GM21737 (cell line): ENCODE results near the gene PGAP3.
A peak's percentile ranks its signal among the peaks of the same experiment; 100 is the strongest.
"Not testable (repeated sequence)": the region's sequence is repeated elsewhere in the genome, so short reads cannot be mapped to it uniquely, and the experiment has no call there.

Experiments used
- ATAC-seq: cut with Tn5 transposase; IDR thresholded peaks from one replicate; pipeline ENCODE4 v1.9.1; 2021; ENCODE audit warnings: mild to moderate bottlenecking, moderate library complexity; ENCODE audit not compliant: unreplicated experiment

PGAP3 gene, protein sequence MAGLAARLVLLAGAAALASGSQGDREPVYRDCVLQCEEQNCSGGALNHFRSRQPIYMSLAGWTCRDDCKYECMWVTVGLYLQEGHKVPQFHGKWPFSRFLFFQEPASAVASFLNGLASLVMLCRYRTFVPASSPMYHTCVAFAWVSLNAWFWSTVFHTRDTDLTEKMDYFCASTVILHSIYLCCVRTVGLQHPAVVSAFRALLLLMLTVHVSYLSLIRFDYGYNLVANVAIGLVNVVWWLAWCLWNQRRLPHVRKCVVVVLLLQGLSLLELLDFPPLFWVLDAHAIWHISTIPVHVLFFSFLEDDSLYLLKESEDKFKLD

GRCh38 chr17:39687546-39688474, at the start of gene PGAP3:
PGAP3 (minus strand) TSS chr17:39688057; CDS start chr17:39688014, 43 bp downstream.
- peak; percentile 76 for ATAC-seq

GRCh38 chr17:39737206-39737759, 49.4 kb upstream of the PGAP3 start:
- ATAC-seq, result no peak

- no peak for ATAC-seq
Measured at GRCh38 chr17:39736319-39737165, 48.7 kb upstream of the PGAP3 start.

- no peak for ATAC-seq
Measured at GRCh38 chr17:39735882-39736281, 48.0 kb upstream of the PGAP3 start.

DNA sequence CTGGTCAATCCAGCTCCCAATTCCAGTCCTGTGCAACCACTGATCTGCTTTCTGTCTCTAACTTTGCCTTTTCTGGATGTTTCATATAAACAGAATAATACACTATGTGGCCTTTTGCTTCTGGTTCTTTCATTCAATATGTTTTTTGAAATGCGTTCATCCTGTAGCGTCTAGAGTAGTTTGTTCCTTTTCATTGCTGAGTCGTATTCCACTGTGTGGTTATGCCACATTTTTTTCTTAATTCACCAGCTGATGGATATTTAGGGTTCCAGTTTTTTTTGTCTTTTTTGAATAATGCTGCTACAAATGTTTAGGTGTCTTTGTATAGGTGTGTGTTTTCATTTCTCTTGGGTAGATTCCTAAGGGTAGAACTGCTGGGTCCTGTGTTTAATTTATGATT, 44.7 kb upstream of the PGAP3 start:
- ATAC-seq, result no peak

DNA sequence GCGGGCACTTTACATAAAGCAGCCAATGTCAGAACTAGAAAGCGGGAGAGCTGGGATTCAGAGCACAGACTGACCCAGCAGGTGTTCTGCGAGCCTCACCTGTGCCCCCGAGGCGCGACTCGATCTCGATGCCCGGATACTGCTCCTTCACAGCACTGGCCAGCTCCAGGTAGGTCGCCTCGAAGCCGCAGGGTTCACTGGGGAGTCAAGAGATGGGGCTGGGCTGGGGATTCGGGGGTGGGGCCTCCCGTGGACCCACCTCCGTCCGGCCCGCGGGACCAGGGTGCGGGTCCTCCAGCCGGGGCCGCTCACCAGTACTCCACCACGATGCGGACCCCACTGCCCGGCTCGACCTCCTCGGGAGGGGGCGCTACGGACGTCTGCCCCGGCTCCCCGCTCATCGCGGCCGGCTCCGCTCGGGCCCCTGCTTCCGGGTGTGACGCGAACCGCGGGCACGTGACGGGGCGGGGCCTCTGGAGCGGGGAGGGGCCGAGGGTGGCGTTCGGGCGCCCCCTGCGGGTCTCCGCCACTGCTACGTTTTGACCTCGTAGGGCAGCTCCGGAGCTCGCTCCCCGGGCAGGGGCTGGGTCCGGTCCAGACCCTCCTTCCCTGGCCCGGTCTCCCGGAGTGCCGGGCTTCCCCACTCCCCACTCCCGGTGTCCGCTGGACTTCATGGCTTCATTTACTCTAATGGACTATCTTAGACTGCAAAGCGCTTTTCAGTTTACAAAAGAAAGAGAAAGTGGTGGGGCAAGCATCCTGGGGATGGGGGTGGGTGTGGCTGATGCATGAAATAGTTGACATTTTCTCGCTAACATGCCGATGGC, 42.5 kb upstream of the PGAP3 start, which contains the start of gene MIEN1:
TSS of gene MIEN1 (minus strand) at position 438 of the 827 bp plus-strand sequence. CDS start at position 401, 37 bp downstream.
- peak; percentile 92 for ATAC-seq

DNA sequence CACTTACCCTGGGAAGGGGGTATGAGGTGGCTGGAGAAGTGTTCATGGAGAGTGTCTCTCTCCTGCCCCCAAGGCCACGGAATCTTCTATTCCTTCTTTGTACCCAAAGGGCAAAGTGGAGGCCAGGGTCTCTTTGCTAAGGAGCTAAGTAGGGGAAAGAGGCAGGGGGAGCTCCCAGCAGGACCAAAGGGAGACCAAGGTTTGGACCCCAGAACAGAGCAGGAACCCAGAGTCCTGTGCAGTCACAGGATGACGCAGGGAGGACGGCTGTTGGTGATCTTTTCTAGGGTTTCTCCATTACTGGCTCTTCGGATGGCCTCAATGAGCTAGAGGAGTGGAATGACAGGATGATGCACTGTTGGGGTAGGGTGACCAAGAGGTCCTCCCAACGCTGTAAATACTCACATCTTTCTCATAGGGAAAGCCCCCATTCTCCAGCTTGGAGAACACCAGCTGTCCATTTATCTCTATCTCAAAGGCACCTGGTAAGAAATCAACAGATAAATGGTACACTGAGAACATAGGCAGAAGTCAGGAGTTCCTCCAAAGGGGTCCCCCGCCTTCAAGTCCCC, 41.5 kb upstream of the PGAP3 start:
- ATAC-seq, result no peak

DNA sequence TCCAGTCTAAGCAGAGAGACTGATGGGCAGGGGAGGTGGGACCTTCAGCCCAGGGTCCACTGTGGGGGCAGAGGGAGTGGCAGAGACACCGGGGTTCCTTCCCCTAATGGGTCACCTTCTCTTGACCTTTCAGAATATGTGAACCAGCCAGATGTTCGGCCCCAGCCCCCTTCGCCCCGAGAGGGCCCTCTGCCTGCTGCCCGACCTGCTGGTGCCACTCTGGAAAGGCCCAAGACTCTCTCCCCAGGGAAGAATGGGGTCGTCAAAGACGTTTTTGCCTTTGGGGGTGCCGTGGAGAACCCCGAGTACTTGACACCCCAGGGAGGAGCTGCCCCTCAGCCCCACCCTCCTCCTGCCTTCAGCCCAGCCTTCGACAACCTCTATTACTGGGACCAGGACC, 39.7 kb upstream of the PGAP3 start:
- ATAC-seq, result no peak

DNA sequence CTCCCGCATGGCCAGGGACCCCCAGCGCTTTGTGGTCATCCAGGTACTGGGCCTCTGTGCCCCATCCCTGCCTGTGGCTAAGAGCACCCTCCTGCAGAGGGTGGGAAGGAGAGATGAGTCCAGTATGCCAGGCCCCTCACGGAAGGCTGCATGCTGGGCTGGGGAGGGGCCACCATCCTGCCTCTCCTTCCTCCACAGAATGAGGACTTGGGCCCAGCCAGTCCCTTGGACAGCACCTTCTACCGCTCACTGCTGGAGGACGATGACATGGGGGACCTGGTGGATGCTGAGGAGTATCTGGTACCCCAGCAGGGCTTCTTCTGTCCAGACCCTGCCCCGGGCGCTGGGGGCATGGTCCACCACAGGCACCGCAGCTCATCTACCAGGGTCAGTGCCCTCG, 38.8 kb upstream of the PGAP3 start:
- ATAC-seq, result no peak

- not testable (repeated sequence) for ATAC-seq
Measured at GRCh38 chr17:39725923-39726322, 38.1 kb upstream of the PGAP3 start.

DNA sequence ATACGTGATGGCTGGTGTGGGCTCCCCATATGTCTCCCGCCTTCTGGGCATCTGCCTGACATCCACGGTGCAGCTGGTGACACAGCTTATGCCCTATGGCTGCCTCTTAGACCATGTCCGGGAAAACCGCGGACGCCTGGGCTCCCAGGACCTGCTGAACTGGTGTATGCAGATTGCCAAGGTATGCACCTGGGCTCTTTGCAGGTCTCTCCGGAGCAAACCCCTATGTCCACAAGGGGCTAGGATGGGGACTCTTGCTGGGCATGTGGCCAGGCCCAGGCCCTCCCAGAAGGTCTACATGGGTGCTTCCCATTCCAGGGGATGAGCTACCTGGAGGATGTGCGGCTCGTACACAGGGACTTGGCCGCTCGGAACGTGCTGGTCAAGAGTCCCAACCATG, 36.9 kb upstream of the PGAP3 start:
- no peak for ATAC-seq

GRCh38 chr17:39722965-39723848, 35.4 kb upstream of the PGAP3 start:
- ATAC-seq, result no peak

DNA sequence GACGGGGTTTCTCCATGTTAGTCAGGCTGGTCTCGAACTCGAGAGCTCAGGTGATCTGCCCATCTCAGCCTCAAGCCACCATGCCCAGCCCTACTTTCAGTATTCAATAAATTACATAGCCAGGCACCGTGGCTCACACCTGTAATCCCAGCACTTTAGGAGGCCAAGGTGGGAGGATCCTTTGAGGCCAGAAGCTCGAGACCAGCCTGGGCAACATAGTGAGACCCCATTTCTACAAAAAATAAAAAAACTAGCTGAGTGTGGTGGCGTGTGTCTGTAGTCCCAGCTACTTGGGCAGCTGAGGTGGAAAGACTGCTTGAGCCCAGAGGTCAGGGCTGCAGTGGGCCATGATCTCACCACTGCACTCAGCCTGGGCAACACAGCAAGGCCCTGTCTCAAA, 34.2 kb upstream of the PGAP3 start:
- ATAC-seq, result no peak

DNA sequence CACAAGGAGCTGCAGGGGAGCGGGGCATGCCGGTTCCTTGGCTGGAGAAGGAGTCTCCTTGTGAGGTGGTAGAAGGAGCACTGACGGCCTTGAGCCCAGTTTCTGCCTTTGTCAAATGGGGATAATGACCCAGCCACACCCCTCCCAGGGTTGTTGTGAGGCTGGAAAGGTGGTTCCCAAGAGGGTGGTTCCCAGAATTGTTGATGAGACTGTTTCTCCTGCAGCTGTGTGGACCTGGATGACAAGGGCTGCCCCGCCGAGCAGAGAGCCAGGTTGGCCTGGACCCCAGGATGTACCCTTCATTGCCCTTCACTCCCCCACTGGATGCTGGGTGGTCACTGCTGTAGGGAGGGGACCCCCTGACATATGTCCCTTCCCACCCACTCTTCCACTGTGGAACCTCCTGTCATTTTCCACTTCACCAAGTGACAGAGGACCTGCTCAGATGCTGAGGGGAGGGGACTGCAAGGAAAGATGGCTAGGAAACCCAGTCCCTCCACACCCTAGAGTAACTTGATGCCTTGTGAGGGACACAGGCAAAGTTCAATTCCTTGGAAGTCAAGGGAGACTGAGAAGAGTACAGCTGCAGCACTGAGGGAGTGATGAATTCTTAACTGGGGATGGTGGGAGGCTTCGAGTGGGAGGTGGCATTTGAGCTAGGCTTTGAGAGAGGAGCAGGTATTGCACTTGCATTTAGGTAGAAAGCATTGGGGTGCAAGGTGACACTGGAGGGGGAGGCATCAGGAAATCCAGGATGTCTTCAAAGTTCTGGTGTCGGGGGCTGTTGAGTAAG, 31.9 kb upstream of the PGAP3 start:
- no peak for ATAC-seq

DNA sequence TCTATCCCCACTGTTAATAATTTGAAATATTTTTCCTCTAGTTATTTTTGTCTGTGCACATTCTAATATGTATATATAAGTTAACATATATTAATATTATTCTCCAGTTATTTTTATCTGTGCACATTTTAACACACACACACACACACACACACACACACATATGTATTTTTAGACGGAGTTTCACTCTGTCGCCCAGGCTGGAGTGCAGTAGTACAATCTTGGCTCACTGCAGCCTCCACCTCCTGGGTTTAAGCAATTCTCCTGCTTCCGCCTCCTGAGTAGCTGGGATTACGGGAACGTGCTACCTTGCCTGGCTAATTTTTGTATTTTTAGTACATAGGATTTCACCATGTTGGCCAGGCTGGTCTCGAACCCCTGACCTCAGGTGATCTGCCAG, 29.8 kb upstream of the PGAP3 start:
- no peak for ATAC-seq

DNA sequence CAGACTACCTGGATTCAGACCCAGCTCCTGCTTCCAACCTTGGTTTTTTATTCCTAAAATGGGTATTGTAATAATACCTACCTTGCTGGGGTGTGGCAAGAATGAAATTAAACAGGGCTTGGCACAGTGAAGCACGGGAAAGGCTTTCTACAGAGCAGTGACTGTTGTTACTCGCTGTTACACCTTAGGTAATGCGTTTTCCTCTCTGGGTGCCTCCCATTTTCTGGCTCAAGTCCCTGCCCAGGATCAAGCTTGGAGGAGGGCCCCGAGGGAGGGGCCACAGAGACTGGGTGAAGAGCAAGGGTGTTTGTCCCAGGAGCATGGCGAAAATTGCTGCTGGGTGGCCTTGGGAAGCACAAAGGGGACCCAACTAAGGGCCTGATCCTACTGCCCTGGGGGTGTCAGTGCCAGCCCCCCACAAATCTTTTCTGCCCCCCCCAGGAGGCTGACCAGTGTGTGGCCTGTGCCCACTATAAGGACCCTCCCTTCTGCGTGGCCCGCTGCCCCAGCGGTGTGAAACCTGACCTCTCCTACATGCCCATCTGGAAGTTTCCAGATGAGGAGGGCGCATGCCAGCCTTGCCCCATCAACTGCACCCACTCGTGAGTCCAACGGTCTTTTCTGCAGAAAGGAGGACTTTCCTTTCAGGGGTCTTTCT, 29.2 kb upstream of the PGAP3 start:
- no peak for ATAC-seq
